Caco-2 (cell line): ENCODE data around the gene LYPD3. TPM values are rescaled to one million over a fixed set of nuclear protein-coding genes. Genes with fewer than 3 reads are reported as not detected.

Source experiments
- BruUV-seq: library from RNA; stranded (reverse); fragments of 400-500 nt; replicated peaks from 2 replicates; lab custom pipeline; 2021; lab: Mats Ljungman, UMichigan
- CTCF ChIA-PET: fragments of 300-600 bp; sonication (Branson Sonifier 250); formaldehyde crosslinking; loops from one replicate; lab custom pipeline; 2022; ENCODE audit warnings: antibody characterized with exemption; lab: Charles Lee
- POLR2A ChIA-PET: fragments of 300-600 bp; sonication (Branson Sonifier 250); formaldehyde crosslinking; loops from one replicate; lab custom pipeline; 2022; ENCODE audit warnings: antibody characterized with exemption; lab: Charles Lee
- DNase-seq, 2 experiments: peaks; one replicate each; pipeline versions ENCODE4 v3.0.0 to v3.0.0-alpha.2; 2020 to 2022
- H3K27me3 ChIP-seq: replicated peaks from 2 replicates; pipeline ENCODE4 v1.6.0; 2011; ENCODE audit warnings: low read length; ENCODE audit not compliant: control insufficient read depth, insufficient read depth
- H3K36me3 ChIP-seq: 2 replicates; pipeline ENCODE4 v1.5.1; 2011; ENCODE audit warnings: low read length; ENCODE audit not compliant: control insufficient read depth, insufficient read depth
- H3K4me1 ChIP-seq: fragments of 250-450 bp; sonication (Bioruptor Pico); 2 replicates; pipeline ENCODE4 v1.5.1; 2020; ENCODE audit warnings: mild to moderate bottlenecking
- H3K4me3 ChIP-seq: 2 replicates; pipeline ENCODE4 v1.5.1; 2011; ENCODE audit warnings: low read depth, mild to moderate bottlenecking, control low read depth, low read length
- H3K9me3 ChIP-seq: fragments of 250-450 bp; sonication (Bioruptor Pico); 2 replicates; pipeline ENCODE4 v1.5.1; 2020; ENCODE audit warnings: mild to moderate bottlenecking, moderate library complexity
- H3K27ac Mint-ChIP-seq: one replicate; pipeline ENCODE4 v1.8.0; 2022; ENCODE audit warnings: mixed read lengths; ENCODE audit not compliant: unreplicated experiment
- H3K27me3 Mint-ChIP-seq: one replicate; pipeline ENCODE4 v1.8.0; 2022; ENCODE audit warnings: mixed read lengths; ENCODE audit not compliant: insufficient read depth, unreplicated experiment
- H3K36me3 Mint-ChIP-seq: one replicate; pipeline ENCODE4 v1.8.0; 2022; ENCODE audit warnings: mild to moderate bottlenecking, mixed read lengths; ENCODE audit not compliant: insufficient read depth, unreplicated experiment
- H3K4me1 Mint-ChIP-seq: one replicate; pipeline ENCODE4 v1.8.0; 2022; ENCODE audit warnings: low read depth, mixed read lengths; ENCODE audit not compliant: unreplicated experiment
- H3K4me3 Mint-ChIP-seq: one replicate; pipeline ENCODE4 v1.8.0; 2022; ENCODE audit warnings: mild to moderate bottlenecking, moderate library complexity, mixed read lengths; ENCODE audit not compliant: unreplicated experiment
- H3K9me3 Mint-ChIP-seq: one replicate; pipeline ENCODE4 v1.8.0; 2022; ENCODE audit warnings: mixed read lengths; ENCODE audit not compliant: unreplicated experiment
- intact Hi-C: fragments of 100-400 bp; cut with micrococcal nuclease; formaldehyde crosslinking; loops from one replicate; pipeline ENCODE4 v1.10.0; 2022; ENCODE audit not compliant: unreplicated experiment
- total RNA-seq: library from RNA; stranded (reverse); gene quantifications from 2 replicates; pipeline ENCODE4 v1.2.3, GENCODE V29; 2022
- TF ChIP-seq, protein P1 (sequence below), 2 experiments: fragments of 200-600 bp in 1 of 2; IDR thresholded peaks; 1 replicate in 1 of 2; 2 replicates in 1 of 2; pipeline versions ENCODE4 v1.5.1 to v1.8.0; 2011 to 2022; ENCODE audit warnings: antibody characterized with exemption in 1 of 2, control low read depth in 1 of 2, inconsistent platforms in 1 of 2, low read depth in 1 of 2, low read length in 1 of 2, mild to moderate bottlenecking in 1 of 2, moderate library complexity in 1 of 2; ENCODE audit not compliant: insufficient read depth in 1 of 2, severe bottlenecking in 1 of 2, unreplicated experiment in 1 of 2

Gene LYPD3
- total RNA-seq, 1 experiment from 2014 or later, result 1.3 TPM

DNA sequence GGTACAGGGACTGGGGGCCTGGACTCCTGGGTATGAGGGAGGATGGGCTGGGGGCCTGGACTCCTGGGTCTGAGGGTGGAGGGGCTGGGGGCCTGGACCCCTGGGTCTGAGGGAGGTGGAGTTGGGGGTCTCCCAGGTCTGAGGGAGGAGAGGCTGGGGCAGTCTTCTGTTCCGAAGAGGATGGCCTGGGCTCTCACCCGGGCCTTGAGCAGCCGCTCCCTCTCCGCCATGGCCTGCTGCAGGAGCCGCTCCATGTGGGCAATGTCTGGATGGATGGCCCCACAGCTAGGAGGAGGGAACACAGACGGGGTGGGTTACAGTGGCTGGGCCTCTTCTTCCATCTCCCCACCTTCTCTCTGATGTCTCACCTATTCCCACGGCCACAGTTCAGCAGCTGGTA lies 21.0 kb upstream of the LYPD3 start:
- no peaks in the 10 kb centered on the region for H3K27me3 ChIP-seq
- ChIA-PET POLR2A (no interaction called here), CTCF (interaction anchor here (0.6 kb wide), 1 partner anchor 69 kb away, joined by 3 read pairs; no protein-coding TSS in a partner anchor)
- Mint-ChIP-seq H3K4me3 (no peak overlapping the region), H3K9me3 (no peaks in the 10 kb centered on the region), H3K4me1 (no peaks in the 10 kb centered on the region), H3K27me3 (no peaks in the 10 kb centered on the region), H3K36me3 (peaks cover 12% of the 10 kb centered on the region), H3K27ac (no peak overlapping the region)
- H3K36me3 ChIP-seq, result peaks cover 4% of the 10 kb centered on the region
- no peak overlapping the region for H3K4me3 ChIP-seq
- intact Hi-C loops, result no loop called here
- TF ChIP-seq, protein P1, sequence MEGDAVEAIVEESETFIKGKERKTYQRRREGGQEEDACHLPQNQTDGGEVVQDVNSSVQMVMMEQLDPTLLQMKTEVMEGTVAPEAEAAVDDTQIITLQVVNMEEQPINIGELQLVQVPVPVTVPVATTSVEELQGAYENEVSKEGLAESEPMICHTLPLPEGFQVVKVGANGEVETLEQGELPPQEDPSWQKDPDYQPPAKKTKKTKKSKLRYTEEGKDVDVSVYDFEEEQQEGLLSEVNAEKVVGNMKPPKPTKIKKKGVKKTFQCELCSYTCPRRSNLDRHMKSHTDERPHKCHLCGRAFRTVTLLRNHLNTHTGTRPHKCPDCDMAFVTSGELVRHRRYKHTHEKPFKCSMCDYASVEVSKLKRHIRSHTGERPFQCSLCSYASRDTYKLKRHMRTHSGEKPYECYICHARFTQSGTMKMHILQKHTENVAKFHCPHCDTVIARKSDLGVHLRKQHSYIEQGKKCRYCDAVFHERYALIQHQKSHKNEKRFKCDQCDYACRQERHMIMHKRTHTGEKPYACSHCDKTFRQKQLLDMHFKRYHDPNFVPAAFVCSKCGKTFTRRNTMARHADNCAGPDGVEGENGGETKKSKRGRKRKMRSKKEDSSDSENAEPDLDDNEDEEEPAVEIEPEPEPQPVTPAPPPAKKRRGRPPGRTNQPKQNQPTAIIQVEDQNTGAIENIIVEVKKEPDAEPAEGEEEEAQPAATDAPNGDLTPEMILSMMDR (IDR thresholded peaks at IDR 0.05; ENCODE audit: insufficient read depth in 1 of 2, low read depth in 1 of 2, low read length in 1 of 2, severe bottlenecking in 1 of 2, unreplicated experiment in 1 of 2), result no peak
- no TSS peak for BruUV-seq
- DNase-seq, result no peak
- no peaks in the 10 kb centered on the region for H3K9me3 ChIP-seq
- no peaks in the 10 kb centered on the region for H3K4me1 ChIP-seq

DNA sequence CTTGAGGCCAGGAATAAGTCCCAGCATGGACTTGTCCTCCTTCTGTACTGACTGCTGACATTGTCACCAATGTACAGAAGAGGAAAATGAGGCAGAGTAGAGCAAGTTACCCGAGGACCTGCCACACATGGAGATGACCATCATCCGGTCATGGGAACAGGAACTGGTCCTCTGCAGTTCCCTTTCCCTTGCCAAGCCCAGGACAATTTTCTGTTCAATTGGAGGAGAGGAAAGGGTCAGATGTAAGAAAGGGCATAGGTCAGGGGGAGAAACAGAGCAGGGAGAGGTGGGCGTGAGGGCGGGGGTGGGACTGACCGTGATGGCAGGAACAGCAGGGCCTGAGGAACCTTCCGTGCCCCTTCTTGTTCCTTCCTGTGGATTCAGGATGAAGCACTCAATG lies 20.5 kb upstream of the LYPD3 start:
- BruUV-seq, result no TSS peak
- H3K27me3 Mint-ChIP-seq, result no peaks in the 10 kb centered on the region
- no peak for DNase-seq
- H3K4me1 Mint-ChIP-seq, result no peaks in the 10 kb centered on the region
- H3K27me3 ChIP-seq, result no peaks in the 10 kb centered on the region
- no peaks in the 10 kb centered on the region for H3K4me1 ChIP-seq
- H3K27ac Mint-ChIP-seq, result no peak overlapping the region
- H3K9me3 Mint-ChIP-seq, result no peaks in the 10 kb centered on the region
- intact Hi-C loops, result no loop called here
- H3K36me3 Mint-ChIP-seq, result peaks cover 13% of the 10 kb centered on the region
- no peaks in the 10 kb centered on the region for H3K9me3 ChIP-seq
- no peak overlapping the region for H3K4me3 ChIP-seq
- H3K36me3 ChIP-seq, result peaks cover 4% of the 10 kb centered on the region
- CTCF ChIA-PET, result interaction anchor here (0.6 kb wide), 1 partner anchor 69 kb away, joined by 3 read pairs; no protein-coding TSS in a partner anchor
- POLR2A ChIA-PET, result no interaction called here
- H3K4me3 Mint-ChIP-seq, result no peak overlapping the region
- TF ChIP-seq, protein P1 (IDR thresholded peaks at IDR 0.05; ENCODE audit: insufficient read depth in 1 of 2, low read depth in 1 of 2, low read length in 1 of 2, severe bottlenecking in 1 of 2, unreplicated experiment in 1 of 2), result no peak

- DNase-seq, result no peak
- Mint-ChIP-seq H3K36me3 (peaks cover 13% of the 10 kb centered on the region), H3K9me3 (no peaks in the 10 kb centered on the region), H3K4me1 (no peaks in the 10 kb centered on the region), H3K27ac (no peak overlapping the region), H3K4me3 (no peak overlapping the region), H3K27me3 (no peaks in the 10 kb centered on the region)
- no peaks in the 10 kb centered on the region for H3K27me3 ChIP-seq
- no peak overlapping the region for H3K4me3 ChIP-seq
- ChIA-PET POLR2A (no interaction called here), CTCF (no interaction called here)
- no TSS peak for BruUV-seq
- intact Hi-C loops, result no loop called here
- TF ChIP-seq, protein P1 (IDR thresholded peaks at IDR 0.05; ENCODE audit: insufficient read depth in 1 of 2, low read depth in 1 of 2, low read length in 1 of 2, severe bottlenecking in 1 of 2, unreplicated experiment in 1 of 2), result no peak
- no peaks in the 10 kb centered on the region for H3K36me3 ChIP-seq
- no peaks in the 10 kb centered on the region for H3K4me1 ChIP-seq
- H3K9me3 ChIP-seq, result no peaks in the 10 kb centered on the region
Measured at GRCh38 chr19:43483281-43483680, 17.9 kb upstream of the LYPD3 start.
